GM10847 (cell line): ENCODE measurements around the gene FERMT3.
A peak's percentile ranks its signal among the peaks of the same experiment; 100 is the strongest.

Experiments used
- POLR2A ChIP-seq: IDR thresholded peaks from 2 replicates; pipeline ENCODE4 v1.6.1; 2011; ENCODE audit not compliant: insufficient read length; ENCODE audit errors: extremely low read depth

Gene FERMT3

DNA sequence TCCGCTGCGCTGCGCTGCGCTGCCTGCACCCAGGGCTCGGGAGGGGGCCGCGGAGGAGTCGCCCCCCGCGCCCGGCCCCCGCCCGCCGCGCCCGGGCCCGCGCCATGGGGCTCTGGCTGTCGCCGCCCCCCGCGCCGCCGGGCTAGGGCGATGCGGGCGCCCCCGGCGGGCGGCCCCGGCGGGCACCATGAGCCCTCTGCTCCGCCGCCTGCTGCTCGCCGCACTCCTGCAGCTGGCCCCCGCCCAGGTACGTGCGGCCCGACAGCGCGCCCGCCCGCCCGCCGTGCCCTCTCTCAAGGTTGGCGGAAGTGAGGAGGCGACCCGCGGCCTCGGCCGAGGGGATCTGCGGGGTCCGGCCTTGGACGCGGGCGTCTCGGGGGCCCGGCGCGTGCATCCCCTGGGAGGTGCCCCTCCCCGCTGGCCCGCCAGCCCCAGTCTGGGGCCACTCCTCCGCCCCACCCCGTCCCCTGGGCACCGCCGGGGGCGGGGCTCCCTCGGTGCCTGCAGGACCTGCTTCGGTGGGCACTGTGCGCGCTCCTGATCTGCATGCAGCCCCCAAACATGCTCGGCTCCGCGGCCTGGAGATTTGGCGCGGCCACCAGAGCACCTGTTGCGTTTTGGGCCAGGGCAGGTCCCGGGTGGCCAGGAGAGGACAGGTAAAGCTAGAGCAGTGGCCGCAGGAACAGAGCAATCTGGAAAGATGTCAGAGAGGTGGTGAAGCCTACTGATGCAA is 28.3 kb downstream of the FERMT3 start:
- TF ChIP-seq POLR2A: no peak

DNA sequence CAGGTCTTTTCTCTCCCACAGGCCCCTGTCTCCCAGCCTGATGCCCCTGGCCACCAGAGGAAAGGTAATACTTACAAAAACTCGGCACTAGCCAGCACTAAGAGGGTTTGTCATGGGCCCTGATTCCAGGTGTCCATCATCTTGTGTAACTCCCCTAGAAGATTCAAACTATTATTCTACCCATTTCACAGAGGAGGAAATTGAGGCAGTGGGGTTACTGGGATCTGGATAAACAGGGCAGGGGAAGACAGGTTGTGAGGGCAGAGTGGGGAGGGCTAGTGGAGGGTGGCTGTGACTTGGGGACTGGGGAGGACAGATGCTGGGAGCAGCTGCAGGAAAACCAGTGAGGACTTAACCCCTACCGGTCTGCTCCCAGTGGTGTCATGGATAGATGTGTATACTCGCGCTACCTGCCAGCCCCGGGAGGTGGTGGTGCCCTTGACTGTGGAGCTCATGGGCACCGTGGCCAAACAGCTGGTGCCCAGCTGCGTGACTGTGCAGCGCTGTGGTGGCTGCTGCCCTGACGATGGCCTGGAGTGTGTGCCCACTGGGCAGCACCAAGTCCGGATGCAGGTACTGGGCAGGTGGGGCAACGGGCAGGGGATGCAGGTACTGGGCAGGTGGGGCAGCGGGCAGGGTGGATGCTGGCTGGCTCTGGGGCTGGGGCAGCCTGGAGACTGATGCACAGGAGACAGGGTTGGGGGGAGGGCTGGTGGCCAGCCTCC is 29.1 kb downstream of the FERMT3 start:
- no peak for TF ChIP-seq POLR2A

GRCh38 chr11:64237484-64237951 is 31.0 kb downstream of the FERMT3 start:
- TF ChIP-seq POLR2A: no peak

- TF ChIP-seq POLR2A: no peak
Observed at GRCh38 chr11:64238076-64238475, 31.6 kb downstream of the FERMT3 start.

- no peak for TF ChIP-seq POLR2A
Observed at GRCh38 chr11:64238999-64239398, 32.5 kb downstream of the FERMT3 start.

DNA sequence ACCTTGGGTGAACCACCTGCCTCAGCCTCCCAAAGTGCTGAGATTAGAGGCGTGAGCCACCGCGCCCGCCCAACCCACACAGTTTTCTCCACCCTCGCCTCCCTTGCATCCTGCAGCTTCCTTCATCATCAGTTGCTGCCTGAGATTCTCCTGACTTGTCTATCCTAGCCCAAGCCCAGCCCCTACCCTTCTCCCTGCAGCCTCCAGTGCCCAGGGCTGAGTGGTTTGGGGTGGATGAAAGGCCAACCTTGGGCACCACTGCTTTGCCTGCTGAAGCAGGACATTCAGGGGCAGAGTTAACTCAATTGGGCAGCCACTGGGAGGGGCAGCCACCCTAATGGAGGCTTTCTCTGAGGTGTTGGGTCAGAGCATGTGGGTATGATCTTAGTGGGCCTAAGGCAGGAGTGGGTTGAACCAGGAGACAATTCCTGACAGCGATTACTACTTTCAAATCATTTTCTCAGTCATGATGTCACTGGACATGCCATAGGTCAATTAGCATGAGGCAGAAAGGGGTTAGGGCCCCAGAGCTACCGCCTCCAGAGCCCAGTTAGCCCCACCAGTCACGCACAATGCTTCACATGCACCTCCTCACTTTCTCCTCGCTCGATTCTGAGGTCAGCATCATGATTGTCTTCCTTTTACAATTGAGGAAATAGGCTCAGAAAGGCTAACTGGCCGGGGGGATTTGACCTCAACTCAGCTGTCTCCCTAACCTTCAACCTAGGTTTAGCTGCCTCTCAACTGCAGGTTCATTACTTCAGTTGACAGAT is 33.3 kb downstream of the FERMT3 start:
- TF ChIP-seq POLR2A: no peak

GRCh38 chr11:64240435-64241240 is 34.1 kb downstream of the FERMT3 start, which contains the start of gene FKBP2:
Gene FKBP2, plus strand, starts transcription at chr11:64241095. Its CDS starts 1,293 bp downstream, at chr11:64242388.
- peak; percentile 80 for TF ChIP-seq POLR2A

DNA sequence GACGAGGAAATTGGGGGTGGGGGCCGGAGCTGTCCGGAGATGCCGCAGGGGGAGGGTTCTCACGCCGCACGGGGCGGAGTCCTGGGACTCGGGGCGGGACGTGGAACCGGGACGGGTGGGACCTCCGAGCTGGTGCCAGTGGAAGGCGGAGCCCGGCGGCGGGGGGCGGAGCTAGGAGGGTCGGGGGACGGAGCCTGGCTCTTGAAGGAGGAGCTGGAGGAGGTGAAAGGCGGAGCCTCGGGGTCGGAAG is 34.6 kb downstream of the FERMT3 start:
- no peak for TF ChIP-seq POLR2A

GRCh38 chr11:64241491-64242374 is 35.2 kb downstream of the FERMT3 start:
- TF ChIP-seq POLR2A: peak; percentile 79

- no peak for TF ChIP-seq POLR2A
Observed at GRCh38 chr11:64243236-64243854, 36.8 kb downstream of the FERMT3 start.

DNA sequence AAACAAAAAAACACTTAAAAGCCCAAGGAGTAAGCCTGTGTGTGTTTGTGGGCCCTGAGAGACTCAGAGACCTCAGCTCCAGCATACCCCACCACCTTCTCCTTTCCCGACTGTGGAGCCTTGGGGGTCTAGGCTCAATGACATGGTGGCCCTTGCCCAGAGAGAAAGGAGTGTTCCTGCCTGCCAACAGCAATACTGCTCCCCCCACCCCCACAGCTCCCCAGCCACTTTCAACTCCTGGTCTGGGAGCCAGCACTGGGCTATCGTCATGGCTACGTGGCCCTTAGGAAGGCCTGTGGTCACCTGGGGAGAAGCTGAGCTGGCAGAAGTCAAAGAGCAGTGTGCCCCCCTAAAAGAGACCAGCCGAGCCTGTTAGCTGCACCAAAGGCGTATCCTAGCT is 37.6 kb downstream of the FERMT3 start:
- no peak for TF ChIP-seq POLR2A

DNA sequence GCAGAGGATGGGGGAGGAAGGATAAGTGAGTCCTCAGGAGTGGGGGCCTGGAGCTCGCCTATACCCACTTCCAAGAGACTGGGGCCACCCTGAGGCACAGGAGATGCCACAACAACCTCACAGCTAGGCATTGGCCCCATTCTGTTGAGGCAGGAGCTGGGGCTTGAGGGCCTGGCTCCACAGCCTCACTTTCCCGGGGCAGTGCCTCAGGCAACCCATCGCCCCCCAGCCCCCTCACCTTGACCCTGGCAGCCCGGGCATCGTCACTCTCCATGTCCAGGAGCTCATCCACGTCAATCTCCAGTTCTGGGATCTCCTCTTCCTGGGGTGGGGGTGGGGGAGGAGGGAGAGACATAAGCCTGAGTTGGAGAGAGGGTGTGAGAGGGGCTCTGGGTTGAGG is 38.4 kb downstream of the FERMT3 start:
- TF ChIP-seq POLR2A: no peak

GRCh38 chr11:64245401-64245796 is 38.9 kb downstream of the FERMT3 start:
- no peak for TF ChIP-seq POLR2A
